ENCODE measurements around the gene NT5C3B. TPM values are rescaled to one million over a fixed set of nuclear protein-coding genes. Genes with fewer than 3 reads are reported as not detected.

NT5C3B gene
- total RNA-seq, 3 donors from 2014 or later = 50.2 to 83.9 (median 60.6) TPM

DNA sequence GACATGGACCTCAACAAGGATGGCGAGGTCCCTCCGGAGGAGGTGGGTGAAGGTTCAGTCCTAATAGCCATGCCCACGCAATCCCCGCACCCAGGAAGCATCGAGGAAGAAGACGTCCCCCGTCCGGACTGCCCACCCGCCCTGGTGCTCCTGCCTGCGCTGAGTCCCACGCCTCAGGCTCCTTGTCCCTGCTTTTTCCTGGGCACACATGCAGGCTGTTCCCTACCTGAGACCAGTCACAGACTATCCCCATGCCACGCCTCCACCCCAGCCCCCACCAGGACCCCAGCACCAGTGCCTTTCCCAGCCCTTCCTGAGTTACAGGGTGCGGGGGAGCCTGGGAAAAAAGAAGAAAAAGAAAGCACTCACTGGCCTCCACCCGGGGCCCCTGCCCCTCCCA, 14.3 kb downstream of the NT5C3B start:
- H3K27me3 ChIP-seq = no peaks in the 10 kb centered on the region
- no peak for DNase-seq (ENCODE audit: low spot score in 2 of 2)
- H3K27ac ChIP-seq = no peak overlapping the region
- no peaks in the 10 kb centered on the region for H3K9me3 ChIP-seq
- H3K4me1 ChIP-seq = no peaks in the 10 kb centered on the region
- TF ChIP-seq POLR2A (IDR thresholded peaks at IDR 0.05) (no peak), POLR2AphosphoS5 (IDR thresholded peaks at IDR 0.05) (no peak)
- TF ChIP-seq, protein P1, sequence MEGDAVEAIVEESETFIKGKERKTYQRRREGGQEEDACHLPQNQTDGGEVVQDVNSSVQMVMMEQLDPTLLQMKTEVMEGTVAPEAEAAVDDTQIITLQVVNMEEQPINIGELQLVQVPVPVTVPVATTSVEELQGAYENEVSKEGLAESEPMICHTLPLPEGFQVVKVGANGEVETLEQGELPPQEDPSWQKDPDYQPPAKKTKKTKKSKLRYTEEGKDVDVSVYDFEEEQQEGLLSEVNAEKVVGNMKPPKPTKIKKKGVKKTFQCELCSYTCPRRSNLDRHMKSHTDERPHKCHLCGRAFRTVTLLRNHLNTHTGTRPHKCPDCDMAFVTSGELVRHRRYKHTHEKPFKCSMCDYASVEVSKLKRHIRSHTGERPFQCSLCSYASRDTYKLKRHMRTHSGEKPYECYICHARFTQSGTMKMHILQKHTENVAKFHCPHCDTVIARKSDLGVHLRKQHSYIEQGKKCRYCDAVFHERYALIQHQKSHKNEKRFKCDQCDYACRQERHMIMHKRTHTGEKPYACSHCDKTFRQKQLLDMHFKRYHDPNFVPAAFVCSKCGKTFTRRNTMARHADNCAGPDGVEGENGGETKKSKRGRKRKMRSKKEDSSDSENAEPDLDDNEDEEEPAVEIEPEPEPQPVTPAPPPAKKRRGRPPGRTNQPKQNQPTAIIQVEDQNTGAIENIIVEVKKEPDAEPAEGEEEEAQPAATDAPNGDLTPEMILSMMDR (IDR thresholded peaks at IDR 0.05) = no peak
- H3K4me3 ChIP-seq = no peak overlapping the region
- no peaks in the 10 kb centered on the region for H3K36me3 ChIP-seq
- intact Hi-C loops (cut with DNase I; ENCODE audit: low total_unique reads) = no loop called here

DNA sequence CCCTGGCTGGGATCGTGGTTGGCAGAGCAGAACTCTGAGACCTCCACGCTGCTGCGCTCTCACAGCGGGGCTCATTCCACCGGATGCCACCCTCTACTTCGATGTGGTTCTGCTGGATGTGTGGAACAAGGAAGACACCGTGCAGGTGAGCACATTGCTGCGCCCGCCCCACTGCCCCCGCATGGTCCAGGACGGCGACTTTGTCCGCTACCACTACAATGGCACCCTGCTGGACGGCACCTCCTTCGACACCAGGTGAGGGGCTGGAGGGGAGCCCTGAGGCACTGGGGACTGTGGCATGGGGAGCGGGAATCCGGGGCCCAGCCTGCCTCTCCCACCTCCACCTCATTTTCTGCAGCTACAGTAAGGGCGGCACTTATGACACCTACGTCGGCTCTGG, 18.0 kb downstream of the NT5C3B start:
- H3K27me3 ChIP-seq = no peaks in the 10 kb centered on the region
- no peak overlapping the region for H3K27ac ChIP-seq
- DNase-seq (ENCODE audit: low spot score in 2 of 2) = no peak
- no peaks in the 10 kb centered on the region for H3K36me3 ChIP-seq
- H3K4me3 ChIP-seq = no peak overlapping the region
- no peak for TF ChIP-seq POLR2A (IDR thresholded peaks at IDR 0.05)
- no peak for TF ChIP-seq POLR2AphosphoS5 (IDR thresholded peaks at IDR 0.05)
- TF ChIP-seq, protein P1 (IDR thresholded peaks at IDR 0.05) = no peak
- no peaks in the 10 kb centered on the region for H3K9me3 ChIP-seq
- no peaks in the 10 kb centered on the region for H3K4me1 ChIP-seq
- intact Hi-C loops (cut with DNase I; ENCODE audit: low total_unique reads) = loop anchor here (5.0 kb wide), 1 partner anchor 1089 kb away; no protein-coding TSS in a partner anchor

DNA sequence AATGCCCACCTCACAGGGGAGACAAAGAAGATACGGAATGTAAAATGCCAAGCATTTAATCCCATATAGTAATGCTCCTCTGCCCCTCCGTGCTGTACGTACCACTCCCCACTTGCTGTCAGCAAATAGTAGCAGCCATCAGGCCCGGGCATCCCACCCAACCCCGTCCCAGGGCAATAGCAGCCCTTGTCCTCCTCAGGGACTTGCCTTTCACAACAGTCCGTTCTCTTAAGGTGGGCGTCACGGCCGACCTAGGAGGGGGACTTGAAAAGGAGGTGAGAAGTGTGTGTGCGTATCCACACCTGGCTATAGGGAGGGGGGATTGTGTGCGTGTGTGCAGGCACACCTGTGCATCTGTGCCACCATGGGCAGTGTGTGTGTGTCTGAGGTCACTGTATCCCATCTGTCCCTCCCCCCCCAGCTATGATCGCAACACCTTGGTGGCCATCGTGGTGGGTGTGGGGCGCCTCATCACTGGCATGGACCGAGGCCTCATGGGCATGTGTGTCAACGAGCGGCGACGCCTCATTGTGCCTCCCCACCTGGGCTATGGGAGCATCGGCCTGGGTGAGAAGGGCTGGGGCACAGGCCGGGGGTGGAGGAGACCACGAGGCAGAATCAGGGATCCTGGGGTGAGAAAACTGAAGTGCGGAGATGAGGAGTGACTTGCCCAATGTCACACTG, 19.3 kb downstream of the NT5C3B start:
- TF ChIP-seq, protein P1 (IDR thresholded peaks at IDR 0.05) = no peak
- no peak for TF ChIP-seq POLR2AphosphoS5 (IDR thresholded peaks at IDR 0.05)
- TF ChIP-seq POLR2A (IDR thresholded peaks at IDR 0.05) = no peak
- DNase-seq (ENCODE audit: low spot score in 2 of 2) = no peak
- Histone ChIP-seq H3K27ac (no peak overlapping the region), H3K36me3 (no peaks in the 10 kb centered on the region), H3K4me3 (no peak overlapping the region), H3K27me3 (no peaks in the 10 kb centered on the region), H3K4me1 (no peaks in the 10 kb centered on the region), H3K9me3 (no peaks in the 10 kb centered on the region)
- intact Hi-C loops (cut with DNase I; ENCODE audit: low total_unique reads) = loop anchor here (5.0 kb wide), 1 partner anchor 1091 kb away; no protein-coding TSS in a partner anchor

DNA sequence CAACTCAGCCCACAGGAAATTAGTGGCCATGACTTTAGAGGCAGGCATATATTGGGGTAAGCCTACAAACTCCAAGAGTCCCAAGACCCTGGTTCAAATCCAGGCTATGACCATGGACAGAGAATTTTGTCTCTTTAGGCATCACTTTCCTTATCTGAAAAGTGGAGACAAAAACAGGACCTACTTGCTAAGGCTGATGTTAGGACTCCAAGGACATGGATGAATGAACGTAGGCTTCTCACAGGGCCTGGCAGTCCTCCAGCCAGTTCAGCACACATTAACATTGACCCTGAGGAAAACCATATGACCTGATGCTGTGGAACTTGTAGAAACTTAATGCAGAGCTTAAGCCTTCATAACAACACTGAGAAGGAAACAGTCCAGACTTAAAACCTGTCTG, 21.8 kb downstream of the NT5C3B start:
- Histone ChIP-seq H3K4me3 (peak overlapping the region in 1 of 3 donors; percentile 86), H3K36me3 (no peaks in the 10 kb centered on the region), H3K27me3 (no peaks in the 10 kb centered on the region), H3K4me1 (peaks cover 3 to 6% of the 10 kb centered on the region in 2 donors), H3K27ac (peak overlapping the region in 1 of 2 donors; percentile 56), H3K9me3 (no peaks in the 10 kb centered on the region)
- DNase-seq (ENCODE audit: low spot score in 2 of 2) = no peak
- TF ChIP-seq, protein P1 (IDR thresholded peaks at IDR 0.05) = no peak
- TF ChIP-seq POLR2AphosphoS5 (IDR thresholded peaks at IDR 0.05) (no peak), POLR2A (IDR thresholded peaks at IDR 0.05) (no peak)
- intact Hi-C loops (cut with DNase I; ENCODE audit: low total_unique reads) = no loop called here

DNA sequence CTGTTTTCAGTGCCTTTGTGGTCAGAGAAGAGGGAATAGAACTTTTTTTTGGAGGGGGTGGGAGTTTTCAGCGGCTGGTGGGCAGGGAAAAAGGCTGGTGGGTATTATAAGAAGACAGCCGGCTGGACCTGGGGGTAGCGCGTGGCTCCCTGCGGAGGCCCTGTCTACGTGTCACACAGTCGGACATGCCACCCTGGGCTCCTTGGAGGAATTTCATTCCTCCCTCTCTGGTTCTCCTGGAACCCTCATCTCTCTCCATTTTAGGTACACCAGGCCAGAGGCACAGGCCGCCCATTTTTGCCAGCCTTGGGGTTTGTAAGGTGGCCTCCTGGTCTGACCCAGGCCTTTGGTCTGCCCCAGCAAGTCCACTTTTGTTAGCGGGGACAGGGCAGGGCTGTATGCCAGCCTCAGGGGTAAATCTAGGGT, 22.3 kb downstream of the NT5C3B start:
- intact Hi-C loops (cut with DNase I; ENCODE audit: low total_unique reads) = no loop called here
- Histone ChIP-seq H3K36me3 (no peaks in the 10 kb centered on the region), H3K27me3 (no peaks in the 10 kb centered on the region), H3K4me3 (peak overlapping the region; percentile 67 to 86 (median 79)), H3K9me3 (no peaks in the 10 kb centered on the region), H3K27ac (peak overlapping the region; percentile 56 to 81), H3K4me1 (peaks cover 3 to 6% of the 10 kb centered on the region in 2 donors)
- TF ChIP-seq POLR2A (IDR thresholded peaks at IDR 0.05) (no peak), POLR2AphosphoS5 (IDR thresholded peaks at IDR 0.05) (no peak)
- TF ChIP-seq, protein P1 (IDR thresholded peaks at IDR 0.05) = no peak
- no peak for DNase-seq (ENCODE audit: low spot score in 2 of 2)
